ENCODE measurements around the gene B3GALNT1. TPM values are rescaled to one million over a fixed set of nuclear protein-coding genes. Genes with fewer than 3 reads are reported as not detected.
A peak's percentile ranks its signal among the peaks of the same experiment; 100 is the strongest.
"Not testable (repeated sequence)": the region's sequence is repeated elsewhere in the genome, so short reads cannot be mapped to it uniquely, and the experiment has no call there.

Gene B3GALNT1
- total RNA-seq, 2 experiments from 2014 or later, result 14.7 to 19.7 TPM

GRCh38 chr3:161043336-161044035, 61.7 kb downstream of the B3GALNT1 start:
- H3K27me3 Mint-ChIP-seq (ENCODE audit: low read depth), result peaks cover 3% of the 10 kb centered on the region
- no peak for ATAC-seq
- CTCF ChIA-PET, result no interaction called here
- H3K36me3 Mint-ChIP-seq (ENCODE audit: low read depth), result peaks cover 6% of the 10 kb centered on the region
- H3K27ac Mint-ChIP-seq, result no peak overlapping the region
- no peak overlapping the region for H3K4me3 Mint-ChIP-seq
- POLR2A ChIA-PET, result no interaction called here
- DNase-seq, result no peak
- peaks cover 7% of the 10 kb centered on the region for H3K4me1 Mint-ChIP-seq (ENCODE audit: low read depth)
- peaks cover 3% of the 10 kb centered on the region for H3K9me3 Mint-ChIP-seq (ENCODE audit: insufficient read depth)

- ChIA-PET POLR2A (no interaction called here), CTCF (no interaction called here)
- peaks cover 4% of the 10 kb centered on the region for H3K36me3 Mint-ChIP-seq (ENCODE audit: low read depth)
- H3K27me3 Mint-ChIP-seq (ENCODE audit: low read depth), result peaks cover 3% of the 10 kb centered on the region
- H3K27ac Mint-ChIP-seq, result no peak overlapping the region
- peaks cover 7% of the 10 kb centered on the region for H3K4me1 Mint-ChIP-seq (ENCODE audit: low read depth)
- H3K4me3 Mint-ChIP-seq, result no peak overlapping the region
- no peak for DNase-seq
- ATAC-seq, result no peak
- H3K9me3 Mint-ChIP-seq (ENCODE audit: insufficient read depth), result peaks cover 3% of the 10 kb centered on the region
Measured at GRCh38 chr3:161042023-161042501, 63.1 kb downstream of the B3GALNT1 start.

- DNase-seq, result no peak
- Mint-ChIP-seq H3K4me1 (ENCODE audit: low read depth) (peaks cover 30% of the 10 kb centered on the region), H3K36me3 (ENCODE audit: low read depth) (peaks cover 22% of the 10 kb centered on the region), H3K9me3 (ENCODE audit: insufficient read depth) (peaks cover 3% of the 10 kb centered on the region), H3K27me3 (ENCODE audit: low read depth) (no peaks in the 10 kb centered on the region), H3K4me3 (no peak overlapping the region), H3K27ac (no peak overlapping the region)
- ChIA-PET POLR2A (no interaction called here), CTCF (no interaction called here)
- no peak for ATAC-seq
Measured at GRCh38 chr3:161038725-161039124, 66.4 kb downstream of the B3GALNT1 start.

- peak overlapping the region; percentile 48 for H3K4me3 Mint-ChIP-seq
- peak overlapping the region; percentile 69 for H3K27ac Mint-ChIP-seq
- H3K9me3 Mint-ChIP-seq (ENCODE audit: insufficient read depth), result peaks cover 16% of the 10 kb centered on the region
- ChIA-PET CTCF (interaction anchor here (1.1 to 1.6 kb wide), 2 partner anchors 54 to 472 kb away, joined by 3 to 6 read pairs; no protein-coding TSS in a partner anchor), POLR2A (interaction anchor here (0.7 kb wide), 1 partner anchor 47 kb away, joined by 3 read pairs; no protein-coding TSS in a partner anchor)
- no peaks in the 10 kb centered on the region for H3K27me3 Mint-ChIP-seq (ENCODE audit: low read depth)
- H3K4me1 Mint-ChIP-seq (ENCODE audit: low read depth), result peaks cover 27% of the 10 kb centered on the region
- DNase-seq (no peak), ATAC-seq (no peak)
- peaks cover 33% of the 10 kb centered on the region for H3K36me3 Mint-ChIP-seq (ENCODE audit: low read depth)
Measured at GRCh38 chr3:161035711-161036110, 69.4 kb downstream of the B3GALNT1 start.

- Mint-ChIP-seq H3K9me3 (ENCODE audit: insufficient read depth) (peaks cover 16% of the 10 kb centered on the region), H3K27ac (peak overlapping the region; percentile 90), H3K4me1 (ENCODE audit: low read depth) (peaks cover 28% of the 10 kb centered on the region), H3K36me3 (ENCODE audit: low read depth) (peaks cover 33% of the 10 kb centered on the region), H3K4me3 (peak overlapping the region; percentile 17)
- DNase-seq (peak; percentile 55), ATAC-seq (peak; percentile 79)
- POLR2A ChIA-PET, result interaction anchor here (0.7 kb wide), 1 partner anchor 47 kb away, joined by 3 read pairs; no protein-coding TSS in a partner anchor
- CTCF ChIA-PET, result interaction anchor here (1.1 to 1.6 kb wide), 2 partner anchors 53 to 471 kb away, joined by 3 to 6 read pairs; no protein-coding TSS in a partner anchor
- not testable (repeated sequence) for H3K27me3 Mint-ChIP-seq (ENCODE audit: low read depth)
Measured at GRCh38 chr3:161034913-161035550, 70.1 kb downstream of the B3GALNT1 start.

Other genes starting within 250 kb of the B3GALNT1 start
- gene NMD3, start 116.0 kb upstream of the B3GALNT1 start, total RNA-seq, result 10 to 100 TPM; 43.4 to 44.6 TPM

All from activated CD8-positive, alpha-beta T cell treated with anti-CD3 and anti-CD28 coated beads, Interleukin-2, amount 10 ng/mL, durations not matched to agents 7 days and 5 days (primary cell).